Activated CD4-positive, alpha-beta T cell treated with anti-CD3 and anti-CD28 coated beads for 1 hour (primary cell): ENCODE results near the gene CFAP53.
"Not testable (repeated sequence)": the region's sequence is repeated elsewhere in the genome, so short reads cannot be mapped to it uniquely, and the experiment has no call there.

Experiments
- DNase-seq: peaks from one replicate; pipeline ENCODE4 v3.0.0-alpha.2; 2020

The CFAP53 gene

DNA sequence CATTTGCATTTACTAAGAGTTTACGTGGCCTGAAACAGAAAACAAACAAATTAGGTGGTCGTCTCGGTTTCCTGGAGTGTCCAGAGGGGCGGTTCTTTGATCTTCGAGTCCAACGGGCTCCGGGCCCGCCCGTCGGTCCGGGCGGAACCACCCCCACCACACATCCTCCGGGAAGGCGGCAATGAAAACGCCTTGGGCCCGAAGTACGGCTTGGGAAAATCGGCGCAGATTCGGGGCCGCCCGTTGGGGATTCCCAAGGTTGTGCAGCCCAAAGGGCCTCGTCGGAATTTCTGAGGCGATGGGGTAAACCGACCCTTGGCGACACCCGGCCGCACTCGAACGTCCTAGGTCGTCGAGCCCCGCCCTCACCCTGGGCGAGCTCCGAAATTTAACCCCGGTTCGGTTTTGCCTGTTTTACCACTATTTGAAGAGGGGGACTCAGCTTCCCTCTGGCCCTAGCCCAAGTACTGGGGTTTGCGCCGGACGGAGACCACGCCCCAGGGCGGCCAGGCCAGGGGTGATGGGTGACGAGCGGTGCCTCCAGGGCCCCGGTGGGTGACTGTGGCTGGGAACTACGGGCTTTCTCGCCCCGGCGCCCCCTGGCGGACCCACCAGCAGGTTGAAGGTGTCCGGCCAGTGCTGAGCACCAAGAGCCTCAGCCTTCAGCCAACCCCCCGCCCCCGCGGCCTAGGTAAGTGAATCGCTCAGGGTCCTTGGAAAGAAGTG lies 1.9 kb upstream of the CFAP53 start:
- DNase-seq: peak; percentile 67

DNA sequence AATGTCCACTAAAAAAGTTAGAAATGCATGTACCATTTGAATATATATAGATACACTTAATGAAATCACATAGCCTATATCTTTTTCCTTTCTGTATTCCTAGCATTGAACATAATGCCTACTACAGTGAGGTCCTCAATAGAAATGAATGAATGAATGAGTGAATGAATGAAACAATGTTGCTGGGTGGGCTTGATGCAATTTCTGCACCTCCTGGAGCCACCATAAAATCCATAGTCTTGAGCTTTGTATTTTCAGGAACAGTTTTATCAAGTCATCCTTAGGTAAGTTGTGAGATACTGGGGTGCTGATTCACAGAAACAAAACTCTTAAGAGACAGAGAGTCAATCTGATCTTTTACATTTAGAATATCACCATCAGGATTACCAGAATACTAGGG lies 3.3 kb downstream of the CFAP53 start:
- no peak for DNase-seq

DNA sequence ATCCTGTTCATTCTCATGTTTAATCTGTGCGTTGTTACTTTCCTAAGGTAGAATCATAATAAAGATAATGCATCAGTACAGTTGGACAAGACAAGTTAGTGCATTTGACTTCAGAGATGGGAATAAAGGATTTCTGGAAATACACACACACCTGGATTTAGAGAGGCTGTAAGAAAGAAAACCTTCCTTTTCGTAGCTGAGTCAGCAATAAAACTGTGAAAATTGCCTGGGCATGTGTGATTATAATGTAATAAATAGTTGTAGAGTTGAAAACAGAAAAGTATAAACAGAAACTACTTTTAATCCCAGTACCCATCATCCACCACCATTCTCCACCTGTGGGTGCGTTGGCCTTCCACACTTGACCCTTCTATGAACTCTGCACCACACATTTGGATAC lies 15.4 kb downstream of the CFAP53 start:
- no peak for DNase-seq

DNA sequence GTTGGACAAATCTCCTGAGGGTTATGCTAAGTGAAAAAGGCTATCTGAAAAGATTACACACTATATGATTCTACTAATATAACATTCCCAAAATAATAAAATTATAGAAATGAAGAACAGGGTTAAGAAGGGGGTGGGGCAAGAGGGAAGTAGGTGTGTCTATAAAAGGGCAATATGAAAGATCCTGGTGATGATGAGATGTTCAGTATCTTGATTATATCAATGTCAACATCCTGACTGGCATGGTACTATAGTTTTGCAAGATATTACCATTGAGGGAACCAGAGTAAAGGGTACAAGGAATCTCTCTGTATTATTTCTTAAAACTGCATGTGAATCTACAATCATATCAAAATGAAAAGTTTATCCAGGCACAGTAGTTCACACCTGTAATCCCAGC lies 16.7 kb downstream of the CFAP53 start:
- DNase-seq: no peak

DNA sequence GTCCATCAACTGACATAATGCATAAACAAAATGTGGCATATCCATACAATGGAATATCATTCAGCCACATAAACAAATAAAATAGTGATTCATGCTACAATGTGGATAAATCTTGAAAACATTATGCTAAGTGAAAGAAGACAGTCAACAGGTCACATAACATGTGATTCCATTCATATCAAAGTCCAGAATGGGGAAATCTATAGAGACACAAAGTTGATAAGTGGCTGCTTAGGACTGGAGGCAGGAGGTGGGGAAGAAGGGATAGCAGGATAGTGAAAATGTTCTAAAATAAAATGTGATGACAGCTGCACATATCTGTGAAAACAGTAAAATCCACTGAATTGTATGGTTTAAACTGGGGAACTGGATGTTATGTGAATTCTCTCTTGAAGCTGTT lies 18.7 kb downstream of the CFAP53 start:
- no peak for DNase-seq

DNA sequence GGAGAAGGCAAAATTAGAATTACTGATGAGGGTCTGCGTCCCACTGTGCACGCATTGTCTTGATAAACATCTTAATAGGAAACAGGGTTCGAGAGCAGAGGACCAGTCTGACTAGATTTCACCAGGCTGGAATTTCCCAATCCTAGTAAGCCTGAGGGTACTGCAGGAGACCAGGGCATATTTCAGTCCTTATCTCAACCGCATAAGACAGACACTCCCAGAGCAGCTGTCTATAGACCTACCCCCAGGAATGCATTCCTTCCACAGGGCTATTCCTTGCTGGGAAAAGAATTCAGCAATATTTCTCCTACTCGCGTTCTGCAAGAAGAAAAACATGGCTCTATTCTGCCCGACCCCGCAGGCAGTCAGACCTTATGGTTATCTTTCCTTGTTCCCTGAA lies 24.5 kb downstream of the CFAP53 start:
- not testable (repeated sequence) for DNase-seq

DNA sequence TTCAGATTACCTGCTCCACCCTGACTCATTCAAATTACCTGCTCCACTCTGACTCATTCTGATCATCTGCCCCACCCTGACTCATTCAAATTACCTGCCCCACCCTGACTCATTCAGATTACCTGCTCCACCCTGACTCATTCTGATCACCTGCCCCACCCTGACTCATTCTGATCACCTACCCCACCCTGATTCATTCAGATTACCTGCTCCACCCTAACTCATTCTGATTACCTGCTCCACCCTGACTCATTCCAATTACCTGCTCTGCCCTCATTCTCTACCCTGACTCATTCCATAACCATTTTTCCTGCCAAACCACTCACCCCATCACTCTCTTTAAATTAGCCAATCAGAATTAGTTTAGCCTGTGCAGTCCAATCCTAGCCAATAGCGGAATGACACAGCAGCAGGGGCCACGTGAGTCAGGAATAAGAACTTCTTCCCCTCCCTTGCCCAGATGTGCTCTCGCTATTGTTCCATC lies 26.2 kb downstream of the CFAP53 start:
- no peak for DNase-seq

DNA sequence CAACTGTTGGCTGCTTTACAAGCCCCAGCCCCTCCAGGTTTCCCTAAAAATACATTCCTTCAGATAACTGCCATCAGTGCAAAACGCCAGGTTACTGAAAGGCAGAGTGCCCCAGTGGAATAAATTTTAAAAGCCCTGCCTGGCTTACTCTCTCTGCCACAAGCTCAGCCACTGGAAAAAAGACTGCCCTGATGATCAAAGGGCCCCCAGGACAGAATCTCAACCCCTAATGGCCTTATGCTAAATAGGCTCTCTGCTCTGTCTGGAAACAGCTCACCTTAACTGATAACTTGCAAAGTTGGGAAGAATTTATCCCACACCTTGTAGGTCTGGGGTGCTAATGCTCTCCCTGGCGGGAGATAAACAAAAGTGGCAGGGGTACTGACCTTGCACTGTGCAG lies 33.9 kb downstream of the CFAP53 start:
- DNase-seq: no peak

DNA sequence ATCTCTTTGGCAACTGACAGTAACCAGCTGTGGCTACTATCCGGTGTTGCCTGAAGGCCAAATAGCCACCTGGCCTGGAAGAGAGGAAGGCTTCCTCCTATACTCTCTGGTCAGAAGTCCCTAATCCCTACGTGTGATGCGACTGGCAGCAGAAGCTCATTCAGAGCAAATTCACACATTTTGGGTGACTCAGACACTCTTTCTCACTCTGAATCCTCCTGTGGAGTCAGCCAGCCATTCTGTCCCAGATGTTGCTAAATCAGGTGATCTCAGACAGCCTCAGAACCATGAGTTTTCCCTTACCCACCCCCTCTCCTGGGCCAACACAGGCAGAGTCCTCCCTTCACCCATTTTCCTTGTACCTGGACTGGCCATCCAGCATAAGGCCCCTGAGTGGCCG lies 34.7 kb downstream of the CFAP53 start:
- DNase-seq: no peak

DNA sequence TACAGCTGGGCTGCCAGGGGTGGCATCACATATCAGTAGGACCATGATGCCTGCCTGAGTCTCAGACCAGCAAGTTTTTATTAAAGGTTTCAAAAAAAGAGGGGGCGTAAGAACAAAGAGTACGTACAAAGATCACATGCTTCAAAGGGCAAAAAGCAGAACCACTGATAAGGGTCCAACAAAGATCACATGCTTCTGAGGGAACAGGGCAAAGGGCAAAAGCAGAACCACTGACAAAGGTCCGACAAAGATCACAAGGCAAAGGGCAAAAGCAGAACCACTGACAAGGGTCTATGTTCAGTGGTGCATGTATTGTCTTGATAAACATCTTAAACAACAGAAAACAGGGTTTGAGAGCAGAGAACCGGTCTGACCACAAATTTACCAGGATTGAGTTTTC lies 46.0 kb downstream of the CFAP53 start:
- not testable (repeated sequence) for DNase-seq

DNA sequence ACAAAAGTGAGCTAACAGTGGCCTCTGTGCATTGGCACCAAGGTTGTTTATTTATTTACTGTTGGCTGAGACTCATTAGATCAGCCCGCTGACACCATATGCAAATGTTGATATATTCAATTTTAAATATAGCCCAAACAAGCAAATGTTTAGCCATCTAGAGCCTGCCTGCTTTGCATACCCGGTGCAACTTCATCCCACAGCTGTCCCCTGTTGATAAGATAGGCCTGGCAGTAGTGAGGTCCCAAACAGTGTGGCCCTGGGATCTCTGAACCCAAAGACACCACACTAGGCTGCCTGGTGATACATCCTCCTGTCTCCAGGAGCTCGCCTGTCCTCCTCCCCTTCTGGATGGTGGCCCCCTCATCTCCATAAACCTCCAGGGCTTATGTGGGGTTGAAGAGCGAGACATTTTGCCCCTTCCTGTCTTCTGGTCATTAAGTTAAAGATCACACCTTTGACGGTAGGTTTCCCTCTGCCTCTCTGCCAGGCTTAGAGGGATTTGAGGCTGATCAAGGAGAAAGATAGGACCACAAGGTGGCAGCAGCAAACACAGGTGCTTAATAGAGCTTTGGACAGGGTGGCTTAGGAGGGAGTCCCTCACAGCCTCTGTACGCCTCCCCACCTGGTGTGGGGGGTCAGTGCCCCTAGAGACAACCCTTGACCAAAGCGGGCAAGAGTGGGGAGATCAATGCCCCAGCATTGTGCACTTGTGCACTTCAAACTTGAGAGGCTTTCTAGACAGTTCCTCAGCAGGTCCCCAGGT lies 47.7 kb downstream of the CFAP53 start:
- peak; percentile 16 for DNase-seq

DNA sequence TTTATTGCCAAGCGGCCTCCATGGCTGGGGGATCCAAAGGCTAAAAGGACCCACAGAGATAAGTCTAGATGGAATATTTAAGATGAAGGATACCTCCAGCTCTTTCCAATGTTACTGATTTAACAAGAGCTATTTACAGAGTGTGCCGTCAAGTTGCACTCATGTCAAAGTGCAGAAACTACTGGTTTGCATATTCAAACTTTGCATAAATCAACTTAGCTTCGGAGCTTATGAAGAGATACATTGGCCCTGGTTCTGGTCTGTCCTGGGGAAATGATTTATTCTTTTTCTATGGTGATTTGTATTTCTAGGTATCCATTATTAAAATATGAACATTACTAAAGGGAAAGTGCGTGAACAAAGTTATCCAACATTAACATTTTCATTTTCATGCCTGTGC lies 57.0 kb downstream of the CFAP53 start:
- no peak for DNase-seq

DNA sequence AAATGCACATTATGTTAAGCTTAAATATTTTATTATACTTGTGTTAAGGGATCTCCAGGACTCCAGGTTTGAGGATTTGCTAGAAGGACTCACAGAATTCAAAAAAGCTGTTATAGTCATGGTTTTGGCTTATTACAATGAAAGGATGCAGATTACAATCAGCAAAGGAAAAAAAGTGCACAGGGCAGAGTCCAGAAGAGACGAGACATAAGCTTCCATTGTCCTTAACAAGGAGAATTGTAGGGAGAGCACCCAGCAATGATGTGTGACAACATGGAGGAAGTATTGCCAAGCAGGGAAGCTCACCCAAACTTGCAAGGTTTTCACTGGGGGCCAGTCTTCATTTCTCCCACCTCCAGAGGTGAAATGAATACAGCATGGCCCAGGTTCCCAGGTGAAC lies 58.6 kb downstream of the CFAP53 start:
- no peak for DNase-seq

DNA sequence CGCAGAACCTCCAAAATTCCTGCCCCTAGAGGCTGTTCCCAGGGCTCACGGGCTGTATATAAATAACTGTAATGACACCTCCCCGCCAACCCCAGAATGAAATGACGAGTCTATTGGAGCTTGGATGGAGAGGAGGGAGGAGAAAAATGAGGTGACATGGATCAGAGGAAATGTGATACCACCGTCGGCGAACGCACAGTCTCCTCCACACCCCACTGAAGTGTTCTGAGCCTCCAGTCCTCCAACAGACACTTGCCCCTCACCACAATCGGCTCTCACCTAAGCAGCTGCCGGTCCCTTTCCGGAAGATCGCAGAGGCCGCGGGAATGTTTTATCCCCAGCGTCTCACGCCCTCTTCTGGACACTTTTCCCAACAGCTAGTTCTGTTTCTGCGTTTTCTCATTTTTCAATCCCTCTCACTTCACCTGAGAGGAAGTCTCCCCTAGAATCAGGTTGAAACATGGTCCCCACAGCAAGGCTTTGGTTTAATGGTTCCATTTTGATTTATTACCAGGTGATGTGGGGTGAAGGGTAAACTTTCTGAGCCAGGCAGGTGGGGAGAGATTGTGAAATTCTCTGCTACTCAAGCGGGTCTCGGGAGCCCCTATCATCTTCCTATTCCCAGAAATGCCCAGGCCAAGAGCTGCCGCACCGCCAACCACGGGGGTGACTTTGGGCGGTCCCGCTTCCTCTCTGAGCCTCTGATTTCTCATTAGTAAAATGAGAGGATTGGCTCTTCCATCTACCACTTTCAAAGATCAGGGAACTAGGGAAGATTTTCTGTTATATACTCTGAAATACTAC lies 62.3 kb downstream of the CFAP53 start:
- no peak for DNase-seq

DNA sequence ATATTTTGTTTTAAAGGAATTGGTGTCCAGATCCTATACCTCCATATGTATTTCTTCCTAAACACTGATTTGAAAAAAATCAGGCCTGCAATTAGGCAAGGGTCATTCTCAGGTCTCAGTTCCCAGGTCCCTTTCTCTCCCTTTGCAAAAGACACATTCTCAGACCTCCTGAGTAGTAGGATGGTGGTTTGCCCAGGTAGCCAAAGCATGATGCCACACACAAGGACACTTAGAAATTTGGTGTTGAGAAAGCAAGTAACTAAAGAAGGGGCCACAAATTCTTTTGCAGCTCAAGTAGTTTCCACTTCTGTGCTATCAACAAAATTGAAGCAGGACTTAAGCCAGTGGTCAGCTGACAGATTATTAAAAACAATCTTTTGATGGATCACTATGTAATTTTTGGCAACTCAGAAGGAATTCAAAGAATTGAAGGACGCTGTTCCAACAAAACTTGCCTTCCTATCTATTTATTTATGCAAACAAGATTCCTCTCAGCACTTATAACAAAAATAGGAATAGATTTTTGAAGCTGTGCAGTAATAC lies 64.7 kb downstream of the CFAP53 start:
- DNase-seq: no peak

DNA sequence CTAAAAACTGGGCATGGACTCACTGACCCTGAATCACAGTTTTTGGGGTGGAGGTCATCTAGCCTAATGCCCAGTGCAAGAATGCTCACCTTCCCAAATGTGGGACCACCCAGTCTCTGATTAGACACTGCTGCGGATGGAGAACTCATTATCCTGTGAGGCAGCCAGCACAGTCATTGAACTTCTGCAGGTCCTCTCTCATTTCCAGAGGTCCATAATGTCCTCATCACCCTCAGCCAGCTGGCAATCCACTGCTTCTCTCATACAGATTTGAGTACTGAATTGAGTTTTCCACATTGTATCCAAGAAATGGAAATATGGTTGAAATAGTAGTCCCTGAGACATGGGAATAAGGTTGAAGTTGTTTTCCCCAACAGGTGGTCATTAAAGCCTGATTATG lies 66.4 kb downstream of the CFAP53 start:
- DNase-seq: no peak

DNA sequence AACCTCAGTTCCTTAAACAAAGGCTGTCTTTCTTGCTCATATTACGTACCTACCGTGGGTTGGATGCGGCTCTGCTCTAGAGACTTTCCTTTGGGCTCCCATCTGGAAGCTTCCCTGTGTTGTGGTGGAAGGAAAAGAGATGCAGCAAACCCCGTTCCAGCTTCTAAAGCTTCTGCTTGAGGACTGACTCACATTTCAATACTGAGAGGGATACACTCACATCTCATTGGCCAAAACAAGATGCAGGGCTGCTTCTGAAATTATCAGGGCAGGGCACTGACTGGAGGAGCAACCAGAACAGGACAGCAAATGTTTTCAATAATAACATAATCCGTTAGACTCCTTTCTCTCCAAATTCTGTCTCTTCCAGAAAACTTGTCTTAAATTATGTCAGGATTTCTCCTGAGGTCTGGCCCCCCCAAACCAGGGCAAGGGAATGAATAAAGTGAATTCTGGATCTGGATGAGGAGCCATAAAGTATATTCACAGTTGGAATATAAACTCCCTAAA lies 66.9 kb downstream of the CFAP53 start:
- DNase-seq: no peak

DNA sequence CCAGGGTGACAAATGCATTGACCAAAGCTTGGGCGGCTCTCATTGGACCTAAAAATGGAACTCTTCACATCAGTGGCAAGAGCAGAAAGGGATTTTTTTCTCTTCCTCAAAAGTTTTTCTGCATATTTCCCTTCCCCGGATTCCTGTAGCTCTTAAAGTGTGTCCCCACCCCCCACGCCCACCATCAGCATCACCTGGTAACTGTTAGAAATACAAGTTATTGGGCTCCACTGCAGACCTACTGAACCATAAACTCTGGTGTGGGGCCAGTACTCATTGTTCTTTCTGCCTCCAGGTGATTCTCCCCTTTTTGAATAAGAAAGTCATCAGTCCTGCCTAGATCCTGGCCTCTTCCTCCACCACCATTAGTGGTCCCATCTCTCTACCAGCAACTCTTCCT lies 70.0 kb downstream of the CFAP53 start:
- no peak for DNase-seq

DNA sequence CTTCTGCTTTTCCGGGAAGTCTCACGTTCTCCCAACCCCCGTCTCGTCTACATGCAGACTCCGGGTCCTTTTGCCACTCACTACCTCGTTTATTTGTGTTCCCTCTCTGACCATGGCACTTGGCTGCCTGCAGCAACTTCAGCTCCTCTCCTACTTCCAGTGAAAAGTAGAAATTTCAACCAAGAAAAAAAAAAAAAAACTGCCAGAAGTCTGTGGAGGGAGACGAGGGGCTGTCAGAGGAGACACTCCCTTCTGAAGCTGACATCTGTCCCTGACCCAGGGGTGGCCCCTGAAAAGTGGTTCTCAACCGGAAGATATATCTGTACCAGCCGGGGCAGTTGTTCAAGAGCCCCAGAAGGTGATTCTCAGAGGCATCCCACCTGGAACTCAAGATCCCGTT lies 70.6 kb downstream of the CFAP53 start:
- no peak for DNase-seq

DNA sequence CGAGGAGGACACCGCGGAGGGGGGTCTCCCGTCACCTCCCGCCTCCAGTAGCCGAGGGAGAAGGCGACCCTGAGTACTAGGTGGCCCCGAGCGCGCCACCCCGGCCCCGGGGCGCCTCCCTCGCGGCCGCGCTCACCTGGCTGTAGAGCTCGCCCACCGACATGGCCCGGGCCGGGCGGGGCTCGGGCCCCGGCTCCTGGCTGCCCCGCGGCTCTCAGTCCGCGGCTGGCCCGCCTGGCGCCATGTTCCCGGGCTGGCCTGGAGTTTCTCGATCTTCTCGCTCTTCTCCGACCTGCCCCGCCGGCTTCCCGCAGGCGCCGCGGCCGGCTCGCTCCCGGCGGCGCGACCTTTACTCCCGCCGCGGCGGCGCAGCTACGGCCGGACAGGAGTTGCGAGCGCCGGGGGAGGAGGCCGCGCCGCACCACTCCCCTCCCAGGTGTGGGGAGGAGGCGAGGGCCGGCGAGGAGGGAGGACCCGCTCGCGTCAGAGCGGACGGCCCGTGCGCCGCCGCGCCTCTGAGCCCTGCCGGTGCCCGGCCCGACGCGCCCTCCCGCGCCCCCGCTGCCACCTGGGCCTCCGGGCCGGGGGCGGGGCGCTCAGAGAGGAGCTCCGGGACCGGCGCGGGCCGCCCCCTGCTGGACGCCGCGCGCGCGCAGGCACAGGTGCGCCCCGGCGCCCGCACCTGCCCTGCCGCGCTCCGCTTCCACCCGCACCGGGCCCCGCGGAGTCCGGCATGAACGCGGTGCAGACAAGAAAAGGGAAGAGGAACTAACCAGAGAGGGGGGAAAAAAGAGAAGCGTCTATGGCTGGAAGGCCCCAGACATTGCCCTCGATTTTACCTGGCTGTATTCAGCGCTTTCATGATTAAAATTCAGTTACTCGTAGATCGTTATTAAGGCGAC lies 71.4 kb downstream of the CFAP53 start, which contains the start of gene MYO5B:
TSS of gene MYO5B (minus strand) at position 517 of the 902 bp plus-strand sequence. CDS start at position 163, 354 bp downstream.
- DNase-seq: peak; percentile 21

DNA sequence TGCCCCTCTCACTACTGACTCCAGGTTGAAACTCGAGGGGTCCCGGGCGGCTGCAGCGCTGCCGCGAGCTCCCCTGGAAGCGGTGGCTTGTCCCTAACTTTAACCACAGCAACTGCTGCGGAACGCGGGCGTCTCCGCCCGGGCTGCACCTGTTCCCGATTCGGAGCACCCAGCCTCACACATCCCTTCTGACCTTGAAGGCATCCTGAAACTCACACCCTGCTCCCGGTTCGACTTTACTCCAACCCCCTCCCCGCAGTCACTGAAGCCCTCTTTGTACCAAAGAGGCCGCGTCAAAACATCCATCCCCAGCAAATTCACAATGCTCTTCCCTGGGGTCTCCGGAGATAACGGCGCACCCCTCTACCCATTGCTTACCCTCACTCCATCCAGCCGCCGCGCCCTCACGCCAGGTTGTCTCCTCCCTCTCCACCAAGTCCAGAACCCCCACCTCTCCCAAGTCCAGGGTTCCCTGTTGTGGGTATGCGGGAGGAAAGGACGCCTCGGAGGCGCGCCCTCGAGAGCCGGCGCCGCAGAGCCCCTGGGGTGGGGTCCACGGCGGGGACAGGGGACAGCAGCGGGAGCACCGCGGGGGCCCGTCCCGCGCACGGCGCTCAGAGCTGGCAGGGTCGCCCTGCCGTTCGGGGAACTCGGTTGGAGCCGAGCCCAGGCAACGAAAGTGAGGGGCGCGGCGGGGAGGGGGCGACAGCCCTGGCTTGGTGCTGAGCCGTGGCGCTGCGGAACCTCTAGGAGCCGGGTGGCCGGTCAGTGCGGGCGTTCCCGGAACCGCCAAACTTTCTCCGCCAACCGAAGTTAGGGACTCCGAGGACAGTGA lies 72.3 kb downstream of the CFAP53 start:
- no peak for DNase-seq
